UCSD-AML1 (cell line): Measurements from ENCODE around the gene THAP7.

ENCODE experiments used
- DNase-seq: peaks from one replicate; lab custom pipeline; 2025; ENCODE audit not compliant: unreplicated experiment; lab: John Stamatoyannopoulos, UW

Gene THAP7

GRCh38 chr22:21031545-21032036, 29.7 kb upstream of the THAP7 start:
- DNase-seq = no peak

GRCh38 chr22:21030621-21031544, 29.0 kb upstream of the THAP7 start:
- DNase-seq = no peak

- no peak for DNase-seq
Observed at GRCh38 chr22:21030032-21030431, 28.1 kb upstream of the THAP7 start.

- no peak for DNase-seq
Observed at GRCh38 chr22:21029486-21030025, 27.6 kb upstream of the THAP7 start.

GRCh38 chr22:21028277-21029251, 26.6 kb upstream of the THAP7 start:
- DNase-seq = no peak

GRCh38 chr22:21026783-21027692, 25.1 kb upstream of the THAP7 start:
- DNase-seq = no peak

GRCh38 chr22:21025763-21026755, 24.1 kb upstream of the THAP7 start:
- DNase-seq = no peak

- DNase-seq = no peak
Observed at GRCh38 chr22:21025266-21025665, 23.3 kb upstream of the THAP7 start.

- DNase-seq = no peak
Observed at GRCh38 chr22:21022955-21023614, 21.2 kb upstream of the THAP7 start.

GRCh38 chr22:21022507-21022906, 20.6 kb upstream of the THAP7 start:
- no peak for DNase-seq

GRCh38 chr22:21020802-21021429, 19.0 kb upstream of the THAP7 start:
- no peak for DNase-seq

- DNase-seq = no peak
Observed at GRCh38 chr22:21018314-21018713, 16.4 kb upstream of the THAP7 start.

- no peak for DNase-seq
Observed at GRCh38 chr22:21016644-21017420, 14.9 kb upstream of the THAP7 start.

GRCh38 chr22:21015466-21016006, 13.6 kb upstream of the THAP7 start:
- no peak for DNase-seq

GRCh38 chr22:21014726-21015465, 13.0 kb upstream of the THAP7 start, which contains the start of gene P2RX6:
Gene P2RX6 (plus strand): TSS chr22:21015165. CDS start chr22:21015175, 10 bp downstream.
- peak; percentile 60 for DNase-seq

- DNase-seq = peak; percentile 87
Observed at GRCh38 chr22:21014202-21014725, 12.3 kb upstream of the THAP7 start.
